NCI-H748 (cell line): ENCODE data around the gene RNASE7.

Experiments
- DNase-seq: peaks from one replicate; lab custom pipeline; 2025; ENCODE audit not compliant: unreplicated experiment; lab: John Stamatoyannopoulos, UW

Gene RNASE7

DNA sequence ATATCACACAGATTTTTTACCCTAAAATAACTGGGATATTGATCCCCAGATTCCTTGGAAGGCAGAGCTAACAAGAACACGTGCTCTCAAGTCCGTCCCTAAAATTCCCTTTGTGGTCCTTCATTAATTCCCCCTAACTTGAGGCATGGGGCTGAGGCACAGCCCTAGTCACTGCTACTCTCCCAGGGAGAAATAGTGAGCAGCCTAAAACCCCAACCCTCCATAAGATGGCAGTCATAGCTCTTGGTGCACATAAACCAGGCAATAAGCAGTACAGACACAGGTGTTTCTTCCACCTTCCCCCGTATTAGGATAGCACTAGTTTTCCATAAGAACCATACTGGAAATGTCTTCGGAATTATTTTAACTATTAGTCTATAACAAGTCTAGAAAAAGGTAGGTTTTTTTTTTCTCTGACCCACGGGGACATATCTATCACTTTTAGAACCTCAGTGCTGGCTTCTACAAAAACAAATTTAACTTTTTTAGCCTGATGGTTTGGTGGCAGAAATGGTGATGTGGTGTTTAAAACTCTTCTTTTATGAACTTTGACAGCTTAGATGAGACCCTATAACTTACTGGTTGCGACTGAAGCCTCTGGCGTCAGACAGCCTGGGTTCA, 24.8 kb downstream of the RNASE7 start:
- DNase-seq: peak; percentile 33

DNA sequence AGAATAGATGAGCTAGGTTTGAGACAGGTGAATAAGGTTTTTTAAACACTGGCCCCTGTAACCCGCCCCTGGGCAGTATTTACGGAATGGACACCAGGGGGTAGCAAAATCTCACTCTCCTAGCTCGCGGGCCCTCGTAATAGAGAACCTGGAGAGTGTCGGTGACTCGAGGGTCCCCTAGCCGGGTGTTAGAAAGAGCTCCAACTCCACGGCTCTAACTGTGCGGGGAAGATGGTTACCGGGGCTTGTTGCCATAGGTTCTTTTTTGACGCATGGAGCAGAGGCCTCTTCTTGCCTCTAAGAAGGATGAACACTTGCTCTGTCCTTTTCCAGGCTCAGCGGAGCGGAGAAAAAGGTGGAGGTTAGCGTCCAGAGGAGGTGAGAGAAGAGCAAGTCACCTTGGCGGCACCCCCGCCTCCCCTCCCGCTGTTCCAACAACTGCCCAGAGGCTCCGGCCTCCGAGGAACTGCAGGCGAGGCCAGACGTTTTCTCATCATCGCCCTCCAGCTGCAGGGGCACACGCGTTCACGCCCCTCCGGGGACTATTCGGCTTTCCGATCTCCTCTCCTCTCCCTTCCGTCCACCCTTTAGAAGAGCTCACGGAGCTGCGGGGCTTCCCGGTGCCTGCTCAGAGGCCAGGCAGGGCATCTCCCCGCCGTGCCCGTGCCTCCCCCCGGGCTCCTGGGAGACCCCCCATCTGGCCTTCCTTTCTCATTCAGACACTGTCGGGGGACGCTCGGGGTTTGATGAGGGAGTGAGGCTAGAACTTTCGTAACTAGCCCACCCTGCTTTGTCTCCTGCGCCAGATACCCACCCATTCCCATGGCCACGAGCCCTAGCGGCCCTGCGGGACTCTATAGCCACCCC, 26.6 kb downstream of the RNASE7 start:
- peak; percentile 83 for DNase-seq

DNA sequence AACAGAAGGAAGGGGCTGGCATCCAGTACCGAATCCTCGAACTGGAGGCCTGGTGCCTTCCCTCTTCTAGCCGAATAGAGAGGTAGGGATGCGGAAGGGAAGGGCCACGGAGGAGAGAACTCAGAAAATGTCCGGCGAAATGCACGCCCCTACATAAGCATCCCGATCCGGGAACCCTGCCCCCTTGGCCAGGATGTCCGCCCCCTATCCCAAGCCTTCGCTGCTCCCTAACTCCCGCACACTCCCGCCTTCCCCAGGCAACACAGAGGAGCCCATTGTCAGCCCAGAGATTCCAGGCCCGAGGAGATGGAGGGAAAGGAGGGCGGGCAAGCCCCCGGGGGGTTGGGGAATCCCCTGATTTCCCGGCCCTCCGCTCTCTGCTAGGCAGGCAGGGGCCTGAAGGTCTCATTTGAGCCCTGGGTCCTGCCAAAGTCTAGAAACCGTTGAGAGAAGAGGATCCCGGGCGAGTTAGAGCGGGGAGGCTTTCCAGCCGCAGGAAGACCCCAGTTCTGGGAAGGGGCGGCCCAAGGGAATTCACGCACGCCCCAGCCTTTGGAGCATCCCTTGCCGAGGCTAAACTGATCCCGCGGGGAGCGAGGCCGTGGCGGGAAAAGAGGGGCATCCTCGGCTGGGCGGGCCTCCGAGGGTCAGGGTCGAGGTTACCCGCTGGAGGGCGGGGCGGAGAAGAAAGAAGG, 27.4 kb downstream of the RNASE7 start:
- peak; percentile 74 for DNase-seq

DNA sequence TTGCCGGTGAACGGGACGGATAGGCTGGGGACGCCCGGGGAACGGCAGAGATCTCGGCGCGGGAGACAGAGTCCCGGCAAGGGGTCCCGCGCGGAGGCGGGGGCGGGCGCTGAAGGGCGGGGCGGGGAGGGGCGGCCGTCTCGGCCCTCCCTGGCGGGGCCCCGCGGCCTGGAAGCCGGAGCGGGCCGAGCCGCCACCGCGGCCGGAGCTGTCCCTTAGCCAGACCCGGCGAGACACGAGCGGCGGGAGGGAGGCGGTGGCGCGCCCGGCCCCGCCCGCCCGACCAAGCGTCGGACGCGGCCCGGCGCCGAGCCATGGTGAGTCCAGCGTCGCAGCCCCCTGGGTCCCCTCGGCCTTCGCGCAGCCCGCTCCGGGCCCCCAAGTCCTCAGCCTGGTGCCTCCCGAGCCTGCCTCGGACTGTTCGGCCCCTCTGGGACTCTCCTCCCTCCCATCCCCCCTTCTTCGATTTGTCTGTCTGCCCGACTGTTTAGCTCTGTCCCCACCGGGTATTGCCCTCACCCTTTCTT, 28.0 kb downstream of the RNASE7 start, which contains the start of gene ARHGEF40:
TSS of gene ARHGEF40 (plus strand) at position 222 of the 527 bp plus-strand sequence. CDS start at position 315, 93 bp downstream.
- peak; percentile 74 for DNase-seq

- DNase-seq: peak; percentile 49
Measured at GRCh38 chr14:21070610-21071224, 28.6 kb downstream of the RNASE7 start.

DNA sequence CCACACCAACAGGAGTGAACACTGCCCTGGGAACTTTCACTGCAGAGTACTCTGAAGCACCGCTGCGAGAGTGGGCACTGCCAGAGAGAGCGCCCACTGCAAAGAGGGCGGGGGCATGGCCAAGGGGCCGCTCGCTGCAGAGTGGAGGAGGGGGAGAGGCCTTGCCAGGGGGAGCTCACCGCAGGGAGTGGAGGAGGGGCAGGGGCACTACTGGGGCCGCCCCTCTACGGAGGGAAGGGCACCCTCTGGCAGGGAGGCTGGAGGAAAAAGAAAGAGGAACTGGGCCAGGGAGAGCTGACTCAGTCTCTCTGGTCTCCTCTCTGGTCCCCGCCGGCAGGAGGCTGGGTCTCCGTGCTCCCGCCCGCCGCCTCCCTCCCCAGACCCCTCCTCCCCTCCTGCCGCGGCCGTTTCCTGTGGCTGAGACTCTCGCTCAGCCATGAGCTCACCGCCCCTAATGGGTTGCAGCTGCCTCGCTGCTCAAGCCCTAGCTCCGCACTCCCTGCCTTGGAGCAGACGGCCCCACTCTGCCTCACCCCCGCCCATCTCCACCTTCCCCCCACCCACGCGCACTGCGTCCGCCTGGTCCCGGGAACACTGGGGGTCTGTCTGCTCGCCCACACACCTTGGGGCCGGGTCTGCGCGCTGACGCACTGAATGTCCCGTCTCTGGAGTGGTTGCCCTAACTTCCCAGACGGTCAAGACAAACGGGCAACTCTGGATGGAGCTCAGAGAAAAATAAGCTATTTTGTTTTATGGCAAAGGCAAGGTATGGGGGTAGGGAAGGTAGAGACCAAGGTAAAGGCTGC, 29.3 kb downstream of the RNASE7 start:
- DNase-seq: peak; percentile 92

DNA sequence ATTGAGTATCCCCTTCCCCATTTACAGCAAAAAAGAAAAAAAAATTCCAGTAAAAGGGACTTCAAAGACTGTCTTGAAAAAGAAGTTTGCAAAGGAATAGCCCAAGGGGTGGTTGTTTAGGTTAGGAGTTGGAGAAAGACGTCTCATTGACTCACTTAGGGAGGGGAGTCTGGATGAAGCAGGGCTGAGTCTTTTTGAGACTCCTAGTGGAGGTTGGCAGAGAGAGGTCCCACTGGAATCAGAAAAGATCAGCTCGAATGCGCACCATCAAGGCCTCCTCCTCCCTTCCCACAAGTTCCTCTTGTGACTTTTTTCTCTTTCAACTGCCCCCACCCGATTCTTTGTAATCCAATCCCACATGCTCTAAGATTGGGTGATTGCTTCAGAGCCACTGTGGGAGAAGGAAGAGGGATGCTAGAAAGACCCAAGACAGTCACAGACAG, 29.9 kb downstream of the RNASE7 start:
- no peak for DNase-seq

DNA sequence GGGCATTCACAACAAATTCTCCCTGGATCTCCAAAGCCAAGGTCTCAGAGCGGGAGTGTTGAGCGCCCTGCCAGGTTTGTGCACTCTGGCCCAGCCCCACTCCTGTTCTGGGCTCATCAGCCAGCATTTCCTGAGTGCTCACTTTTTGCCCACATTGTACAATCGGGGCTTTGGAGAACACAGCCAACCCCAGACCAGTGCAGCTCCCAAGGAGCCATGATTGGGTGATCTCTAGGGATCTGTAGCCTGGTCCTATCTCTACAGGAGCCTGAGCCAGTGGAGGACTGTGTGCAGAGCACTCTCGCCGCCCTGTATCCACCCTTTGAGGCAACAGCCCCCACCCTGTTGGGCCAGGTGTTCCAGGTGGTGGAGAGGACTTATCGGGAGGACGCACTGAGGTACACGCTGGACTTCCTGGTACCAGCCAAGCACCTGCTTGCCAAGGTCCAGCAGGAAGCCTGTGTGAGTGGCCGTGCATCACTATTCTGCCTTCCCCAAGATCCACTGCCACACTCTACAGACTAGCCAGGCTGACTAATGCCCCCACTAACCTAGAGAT, 30.7 kb downstream of the RNASE7 start:
- DNase-seq: no peak

- no peak for DNase-seq
Measured at GRCh38 chr14:21073921-21074320, 31.8 kb downstream of the RNASE7 start.

GRCh38 chr14:21074398-21075272, 32.5 kb downstream of the RNASE7 start:
- no peak for DNase-seq

DNA sequence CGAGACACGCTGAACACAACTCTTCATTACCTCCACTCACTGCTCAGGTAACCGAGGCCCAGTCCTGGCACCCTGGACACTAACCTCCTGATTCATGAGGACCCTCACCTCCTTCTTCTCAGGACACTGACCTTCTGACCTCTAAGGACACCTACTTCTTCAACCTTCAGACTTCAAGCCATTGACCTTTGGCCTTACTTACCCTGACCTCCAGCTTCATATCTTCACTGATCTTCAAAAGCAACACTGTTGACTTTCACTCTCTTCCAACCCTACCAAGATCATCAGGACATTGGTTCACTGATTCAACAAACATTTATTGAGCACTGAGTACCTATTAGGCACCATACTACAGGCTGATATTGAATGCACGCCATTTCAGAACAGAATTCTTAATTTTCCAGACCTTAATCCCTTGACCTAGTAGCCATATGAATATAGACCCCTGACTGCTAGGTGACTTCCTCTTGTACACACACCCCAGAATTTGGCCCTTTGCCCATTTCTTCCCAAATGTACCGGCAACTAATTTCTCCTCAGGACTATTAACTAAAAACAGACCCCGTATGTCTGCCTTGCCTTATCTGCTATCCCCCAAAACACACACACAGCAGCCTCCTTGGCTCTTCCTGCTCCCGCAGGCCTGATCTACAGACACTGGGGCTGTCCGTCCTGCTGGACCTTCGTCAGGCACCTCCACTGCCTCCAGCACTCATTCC, 33.7 kb downstream of the RNASE7 start:
- no peak for DNase-seq

DNA sequence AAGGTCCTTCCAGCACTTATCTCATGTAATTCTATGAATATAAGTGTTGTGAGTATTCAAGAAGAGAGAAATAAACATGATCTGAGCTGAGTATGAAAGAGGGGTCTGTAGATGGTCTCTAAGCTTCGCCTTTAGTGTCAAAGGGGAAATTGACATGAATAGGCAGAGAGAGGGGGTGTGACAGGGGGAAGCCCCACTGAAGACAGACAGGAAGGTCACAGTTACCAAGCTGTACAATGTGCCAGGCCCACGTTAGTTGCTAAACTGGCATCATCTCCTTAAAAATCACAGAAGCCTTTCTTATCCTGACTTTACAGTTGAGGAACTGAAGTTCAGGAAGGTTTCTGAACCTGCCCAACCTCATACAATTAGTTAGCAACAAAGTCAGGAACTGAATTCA, 35.5 kb downstream of the RNASE7 start:
- no peak for DNase-seq

DNA sequence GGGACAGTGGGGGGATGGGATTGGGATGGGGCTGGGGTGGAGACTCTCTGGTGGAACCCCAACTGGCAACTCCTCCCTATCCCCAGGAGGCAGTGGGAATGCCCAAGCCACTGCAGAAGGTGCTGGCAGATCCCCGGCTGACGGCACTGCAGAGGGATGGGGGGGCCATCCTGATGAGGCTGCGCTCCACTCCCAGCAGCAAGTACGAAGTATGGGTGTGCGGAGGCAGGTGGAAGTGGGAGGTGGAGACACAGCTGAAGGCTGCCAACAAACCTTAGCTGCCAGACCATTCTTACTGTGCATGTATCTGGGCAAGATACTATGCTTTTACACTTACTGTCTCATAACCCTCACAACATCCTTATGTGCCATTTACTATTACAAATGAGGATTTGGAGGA, 36.1 kb downstream of the RNASE7 start:
- no peak for DNase-seq

DNA sequence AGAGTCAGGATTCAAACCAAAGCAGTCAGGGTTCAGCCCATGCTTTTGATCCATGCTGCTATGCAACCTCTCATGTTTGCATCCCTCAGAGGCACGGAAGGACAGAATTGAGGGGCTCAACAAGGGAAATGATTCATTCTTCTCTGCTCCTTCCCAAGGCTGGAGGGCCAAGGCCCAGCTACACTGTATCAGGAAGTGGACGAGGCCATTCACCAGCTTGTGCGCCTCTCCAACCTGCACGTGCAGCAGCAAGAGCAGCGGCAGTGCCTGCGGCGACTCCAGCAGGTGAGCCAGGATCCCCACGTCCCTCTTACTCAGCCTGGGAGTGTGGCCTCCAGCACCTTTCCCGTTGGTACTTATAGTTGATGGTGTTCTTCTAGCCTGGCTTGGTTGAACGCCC, 36.6 kb downstream of the RNASE7 start:
- no peak for DNase-seq

DNA sequence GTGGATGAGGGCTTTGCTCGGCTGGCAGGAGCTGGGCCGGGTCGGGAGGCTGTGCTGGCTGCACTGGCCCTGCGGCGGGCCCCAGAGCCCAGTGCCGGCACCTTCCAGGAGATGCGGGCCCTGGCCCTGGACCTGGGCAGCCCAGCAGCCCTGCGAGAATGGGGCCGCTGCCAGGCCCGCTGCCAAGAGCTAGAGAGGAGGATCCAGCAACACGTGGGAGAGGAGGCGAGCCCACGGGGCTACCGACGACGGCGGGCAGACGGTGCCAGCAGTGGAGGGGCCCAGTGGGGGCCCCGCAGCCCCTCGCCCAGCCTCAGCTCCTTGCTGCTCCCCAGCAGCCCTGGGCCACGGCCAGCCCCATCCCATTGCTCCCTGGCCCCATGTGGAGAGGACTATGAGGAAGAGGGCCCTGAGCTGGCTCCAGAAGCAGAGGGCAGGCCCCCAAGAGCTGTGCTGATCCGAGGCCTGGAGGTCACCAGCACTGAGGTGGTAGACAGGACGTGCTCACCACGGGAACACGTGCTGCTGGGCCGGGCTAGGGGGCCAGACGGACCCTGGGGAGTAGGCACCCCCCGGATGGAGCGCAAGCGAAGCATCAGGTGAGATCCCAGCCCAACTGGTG, 39.5 kb downstream of the RNASE7 start:
- no peak for DNase-seq

GRCh38 chr14:21083565-21084325, 41.6 kb downstream of the RNASE7 start:
- no peak for DNase-seq

GRCh38 chr14:21084396-21084795, 42.2 kb downstream of the RNASE7 start:
- no peak for DNase-seq
